GM18499 (cell line): ENCODE results near the gene TCF19.
"Not testable (repeated sequence)": the region's sequence is repeated elsewhere in the genome, so short reads cannot be mapped to it uniquely, and the experiment has no call there.

ENCODE experiments used
- ATAC-seq: cut with Tn5 transposase; IDR thresholded peaks from one replicate; pipeline ENCODE4 v1.9.1; 2021; ENCODE audit warnings: moderate number of reproducible peaks; ENCODE audit not compliant: insufficient read depth, unreplicated experiment

TCF19 gene

DNA sequence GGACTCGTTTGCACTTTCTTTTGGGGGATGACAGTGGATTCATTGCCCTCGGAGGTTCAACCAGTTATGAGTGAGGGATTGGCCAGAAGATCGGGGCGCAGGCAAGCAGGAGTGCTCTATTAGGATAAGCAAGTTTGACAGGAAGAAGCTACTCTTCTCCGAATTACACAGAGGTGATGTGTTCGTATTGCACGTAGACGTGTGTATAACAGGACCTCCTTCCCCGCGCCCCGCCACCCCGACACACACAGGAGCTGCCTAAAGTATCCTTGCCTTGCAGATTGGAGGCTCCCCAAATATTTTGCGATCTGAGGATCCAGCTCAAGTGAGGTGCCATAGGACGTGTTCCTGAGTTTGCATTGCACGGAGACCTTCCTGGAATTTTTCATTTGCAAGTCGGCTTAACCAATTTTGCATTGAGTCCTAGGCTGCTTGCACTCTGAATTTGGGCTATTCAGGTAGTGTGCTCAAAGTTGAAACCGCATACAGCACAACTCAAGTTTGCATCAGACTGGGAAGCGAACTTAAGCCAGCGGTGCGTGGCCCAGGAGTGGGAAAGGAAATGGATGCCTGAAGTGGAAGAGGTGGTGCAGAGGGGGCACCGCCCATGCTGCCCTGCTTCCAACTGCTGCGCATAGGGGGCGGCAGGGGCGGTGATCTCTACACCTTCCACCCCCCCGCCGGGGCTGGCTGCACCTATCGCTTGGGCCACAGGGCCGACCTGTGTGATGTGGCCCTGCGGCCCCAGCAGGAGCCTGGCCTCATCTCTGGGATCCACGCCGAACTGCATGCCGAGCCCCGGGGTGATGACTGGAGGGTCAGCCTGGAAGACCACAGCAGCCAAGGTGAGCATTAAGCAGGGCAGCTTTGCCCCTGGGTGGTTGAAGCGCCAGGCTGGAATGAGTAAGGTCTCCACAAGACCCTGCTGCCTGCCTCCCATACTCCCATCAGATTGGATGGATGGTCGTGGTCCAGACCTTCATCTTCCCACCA is 770 bp downstream of the TCF19 start:
- no peak for ATAC-seq

DNA sequence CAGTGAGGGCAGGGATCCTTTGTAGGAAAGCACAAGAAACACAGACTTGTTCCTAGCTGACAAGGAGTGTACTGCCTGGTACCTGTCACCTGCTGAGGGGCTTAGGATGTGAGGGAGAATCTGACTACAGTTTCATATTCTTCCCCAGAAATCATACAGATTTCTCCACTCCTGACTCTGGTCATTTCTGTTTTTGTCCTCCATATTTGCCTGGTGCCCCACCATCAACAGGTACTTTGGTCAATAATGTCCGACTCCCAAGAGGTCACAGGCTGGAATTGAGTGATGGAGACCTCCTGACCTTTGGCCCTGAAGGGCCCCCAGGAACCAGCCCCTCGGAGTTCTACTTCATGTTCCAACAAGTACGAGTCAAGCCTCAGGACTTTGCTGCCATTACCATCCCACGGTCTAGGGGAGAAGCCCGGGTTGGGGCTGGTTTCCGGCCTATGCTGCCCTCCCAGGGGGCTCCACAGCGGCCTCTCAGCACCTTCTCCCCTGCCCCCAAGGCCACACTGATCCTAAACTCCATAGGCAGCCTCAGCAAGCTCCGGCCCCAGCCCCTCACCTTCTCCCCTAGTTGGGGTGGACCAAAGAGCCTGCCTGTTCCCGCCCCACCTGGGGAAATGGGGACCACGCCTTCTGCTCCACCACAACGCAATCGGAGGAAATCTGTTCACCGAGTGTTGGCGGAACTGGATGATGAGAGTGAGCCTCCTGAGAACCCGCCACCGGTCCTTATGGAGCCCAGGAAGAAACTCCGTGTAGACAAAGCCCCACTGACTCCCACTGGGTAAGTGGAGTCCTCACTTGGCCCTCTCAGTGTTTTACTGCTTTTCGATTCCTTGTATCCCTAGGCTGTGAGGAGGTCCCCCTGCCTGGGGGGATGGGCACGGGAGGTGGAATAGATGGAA is 3.1 kb downstream of the TCF19 start:
- no peak for ATAC-seq

DNA sequence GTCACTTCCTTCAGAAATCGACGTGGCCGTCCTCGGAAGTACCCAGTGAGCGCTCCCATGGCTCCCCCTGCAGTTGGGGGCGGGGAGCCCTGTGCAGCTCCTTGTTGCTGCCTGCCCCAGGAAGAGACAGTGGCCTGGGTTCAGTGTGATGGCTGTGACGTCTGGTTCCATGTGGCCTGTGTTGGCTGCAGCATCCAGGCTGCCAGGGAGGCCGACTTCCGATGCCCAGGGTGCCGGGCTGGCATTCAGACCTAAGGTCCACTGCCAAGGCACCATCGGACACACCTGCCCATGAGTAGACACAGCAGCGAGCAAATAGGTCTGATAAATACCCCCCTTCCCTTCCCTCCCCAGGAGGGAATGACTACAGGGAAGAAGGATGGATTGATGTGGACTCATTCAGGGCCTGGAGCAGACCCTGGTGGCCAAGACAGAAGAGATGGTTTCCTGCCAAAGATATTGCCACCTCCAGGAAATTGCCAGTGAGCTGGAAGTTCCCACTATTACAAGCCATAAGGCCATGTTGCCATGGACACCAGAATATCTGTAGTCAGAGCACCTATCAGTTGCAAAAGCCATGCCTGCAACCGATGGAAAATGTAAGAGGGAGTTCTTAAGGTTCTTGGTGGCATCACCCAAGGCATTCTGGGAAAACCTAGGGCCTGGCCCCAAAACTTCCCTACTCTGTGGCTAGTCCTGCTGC is 4.2 kb downstream of the TCF19 start:
- no peak for ATAC-seq

DNA sequence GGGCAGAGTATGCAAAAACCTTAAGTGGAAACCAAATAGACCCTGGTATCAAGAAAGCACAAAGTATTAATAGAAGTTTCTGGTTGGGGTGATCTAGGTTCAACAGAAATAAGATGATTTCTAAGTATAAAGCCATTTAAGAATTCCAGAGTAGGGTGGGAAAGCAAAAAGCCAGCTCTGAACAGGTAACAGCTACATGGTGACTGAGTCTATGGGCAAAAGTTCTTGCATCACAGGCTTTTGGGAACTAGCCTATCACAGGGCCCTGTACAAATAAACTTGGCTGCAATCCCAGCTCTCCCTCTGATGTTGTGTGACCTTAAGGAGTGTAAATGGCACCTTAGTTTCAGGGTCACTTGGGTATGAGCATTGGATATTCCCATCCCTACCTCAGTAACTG is 5.5 kb downstream of the TCF19 start:
- ATAC-seq, result no peak

DNA sequence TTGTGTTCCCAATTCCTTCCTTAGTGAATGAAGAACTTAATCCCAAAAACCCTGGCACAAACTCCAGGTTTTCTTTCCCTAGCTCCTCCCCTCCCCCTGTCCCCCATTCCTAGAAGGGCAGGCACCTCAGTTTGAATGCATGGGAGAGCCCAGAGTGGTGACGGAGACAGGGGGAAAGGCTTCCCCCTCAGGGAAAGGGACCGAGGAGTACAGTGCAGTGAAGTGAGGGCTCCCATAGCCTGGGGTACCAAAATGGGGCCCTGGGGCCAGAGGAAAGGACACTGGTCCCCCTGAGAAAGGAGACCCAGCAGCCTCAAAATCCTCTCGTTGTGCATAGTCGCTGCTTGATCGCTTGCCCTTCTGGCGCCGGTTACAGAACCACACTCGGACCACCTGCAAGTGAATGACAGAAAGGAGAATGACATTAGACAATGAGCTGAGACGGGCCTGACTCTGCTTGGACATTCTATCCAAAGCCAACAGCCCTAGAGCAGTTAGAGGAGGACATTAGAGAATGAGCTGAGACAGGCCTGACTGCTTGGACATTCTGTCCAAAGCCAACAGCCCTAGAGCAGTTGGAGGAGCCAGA is 6.2 kb downstream of the TCF19 start:
- ATAC-seq, result not testable (repeated sequence)

DNA sequence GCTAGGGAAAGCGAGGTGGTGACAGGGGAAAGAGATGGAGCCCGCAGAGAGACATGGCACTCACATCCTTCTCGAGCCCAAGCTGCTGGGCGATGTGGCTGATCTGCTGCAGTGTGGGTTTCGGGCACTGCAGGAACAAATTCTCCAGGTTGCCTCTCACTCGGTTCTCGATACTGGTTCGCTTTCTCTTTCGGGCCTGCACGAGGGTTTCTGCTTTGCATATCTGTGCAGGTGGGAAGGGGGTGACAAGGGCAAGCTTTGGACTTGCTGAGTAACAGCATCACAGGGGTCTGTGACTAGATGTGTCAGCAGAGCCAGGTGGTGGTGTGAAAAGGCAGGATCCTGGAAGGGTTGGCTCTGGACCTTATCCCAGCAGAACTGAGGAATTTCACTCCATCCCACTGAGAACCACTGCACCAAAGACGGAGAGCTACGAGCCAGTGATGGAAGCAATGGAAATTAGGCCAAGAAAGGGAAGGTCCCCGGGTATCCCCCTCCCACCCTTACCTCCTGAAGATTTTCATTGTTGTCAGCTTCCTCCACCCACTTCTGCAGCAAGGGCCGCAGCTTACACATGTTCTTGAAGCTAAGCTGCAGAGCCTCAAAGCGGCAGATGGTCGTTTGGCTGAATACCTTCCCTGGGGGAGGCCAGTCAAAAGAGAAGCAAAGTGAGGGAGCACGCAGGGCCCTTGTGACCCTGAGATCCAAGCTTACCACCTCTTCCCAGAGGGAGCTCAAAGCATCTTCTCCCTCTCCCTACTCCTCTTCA is 6.9 kb downstream of the TCF19 start:
- not testable (repeated sequence) for ATAC-seq

DNA sequence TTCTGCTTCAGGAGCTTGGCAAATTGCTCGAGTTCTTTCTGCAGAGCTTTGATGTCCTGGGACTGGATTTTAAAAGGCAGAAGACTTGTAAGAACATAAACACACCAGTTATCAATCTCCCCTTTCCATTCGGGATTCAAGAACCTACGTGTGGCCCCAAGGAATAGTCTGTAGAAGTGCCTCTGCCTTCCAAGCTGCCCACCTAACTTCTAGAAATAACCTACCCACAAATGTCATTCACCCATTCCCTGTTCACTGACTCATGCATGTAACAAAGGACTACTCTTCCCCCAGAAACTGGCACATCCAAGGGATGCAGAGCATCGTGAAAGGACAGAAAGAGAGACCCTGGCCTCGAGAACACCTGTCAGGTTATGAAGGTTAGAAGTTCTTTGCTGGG is 7.6 kb downstream of the TCF19 start:
- ATAC-seq, result no peak

DNA sequence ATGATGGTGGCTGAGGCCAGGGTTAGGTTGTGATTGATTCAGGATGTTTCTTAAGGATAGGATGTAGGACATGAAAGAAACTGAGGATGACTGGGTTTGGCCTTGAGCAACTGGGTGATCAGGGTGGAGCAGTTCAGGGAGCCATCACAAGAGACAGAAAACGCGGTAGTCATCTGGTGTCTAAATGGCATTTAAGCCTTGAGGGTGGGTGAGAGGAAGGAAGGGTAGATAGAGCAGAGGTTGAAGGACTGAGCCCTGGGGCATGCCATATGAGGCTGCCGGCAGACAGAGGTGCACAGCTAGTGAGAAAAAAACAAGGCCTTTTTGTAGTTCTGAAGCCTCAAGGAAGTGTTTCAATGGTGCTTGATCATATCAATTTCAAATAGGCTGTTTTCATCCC is 10.2 kb downstream of the TCF19 start:
- ATAC-seq, result no peak

DNA sequence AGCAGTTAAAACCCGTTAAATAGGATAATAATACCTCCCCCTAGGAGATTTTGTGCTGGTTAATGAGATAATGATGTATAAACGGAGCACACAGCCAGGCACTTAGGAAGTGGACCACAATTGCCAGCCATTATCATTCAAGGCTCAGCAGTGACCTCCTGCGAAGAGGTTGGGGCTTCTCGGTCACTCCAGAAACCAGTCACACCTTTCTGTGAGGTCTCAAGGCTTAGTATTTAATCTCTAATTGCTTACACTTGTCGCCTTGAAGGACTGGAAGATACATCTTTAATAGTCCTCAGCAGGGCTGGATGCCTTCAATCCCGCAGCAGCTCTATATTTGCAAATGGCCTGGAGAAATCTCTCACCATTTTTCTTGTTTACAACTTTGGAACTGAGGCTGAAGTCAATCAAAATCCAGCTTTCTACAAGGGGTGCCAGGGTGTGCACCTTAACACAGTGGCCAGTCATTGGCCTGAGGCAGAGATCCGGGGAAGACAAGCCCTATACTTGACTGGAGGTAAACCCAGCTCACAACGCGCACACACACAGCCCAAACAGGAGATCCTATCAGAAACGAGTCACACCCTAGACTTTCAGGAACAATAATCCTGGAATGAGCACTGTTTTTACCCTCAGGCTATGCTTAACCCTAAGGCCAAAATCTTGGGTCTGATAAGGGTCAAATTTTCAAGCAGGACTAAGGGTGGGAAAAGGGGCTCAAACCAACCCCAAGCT is 10.9 kb downstream of the TCF19 start:
- no peak for ATAC-seq

DNA sequence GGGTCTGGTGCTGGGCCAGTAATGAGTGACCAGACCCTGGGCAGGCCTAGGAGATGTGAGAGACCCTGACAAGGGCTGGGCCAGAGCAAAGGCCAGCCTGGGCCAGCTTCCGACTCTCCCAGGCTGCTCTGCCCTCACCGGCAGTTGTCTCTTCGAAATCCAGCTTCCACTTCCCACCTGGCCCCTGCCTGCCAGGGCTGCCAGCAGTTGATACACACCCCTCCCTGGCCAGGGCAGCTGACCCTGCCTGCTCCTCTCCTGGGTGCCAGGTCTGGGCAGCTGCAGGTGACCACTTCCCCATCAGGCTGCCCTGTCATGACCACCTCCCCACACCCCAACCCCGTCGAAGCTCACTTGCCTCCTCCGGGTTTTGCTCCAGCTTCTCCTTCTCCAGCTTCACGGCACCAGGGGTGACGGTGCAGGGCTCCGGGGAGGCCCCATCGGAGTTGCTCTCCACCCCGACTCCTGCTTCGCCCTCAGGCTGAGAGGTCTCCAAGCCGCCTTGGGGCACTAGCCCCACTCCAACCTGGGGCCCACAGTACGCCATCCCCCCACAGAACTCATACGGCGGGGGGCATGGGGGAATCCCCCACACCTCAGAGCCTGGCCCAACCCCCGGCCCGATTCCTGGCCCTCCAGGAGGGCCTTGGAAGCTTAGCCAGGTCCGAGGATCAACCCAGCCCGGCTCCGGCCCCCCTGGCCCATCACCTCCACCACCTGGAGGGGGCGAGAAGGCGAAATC is 11.6 kb downstream of the TCF19 start:
- ATAC-seq, result not testable (repeated sequence)

DNA sequence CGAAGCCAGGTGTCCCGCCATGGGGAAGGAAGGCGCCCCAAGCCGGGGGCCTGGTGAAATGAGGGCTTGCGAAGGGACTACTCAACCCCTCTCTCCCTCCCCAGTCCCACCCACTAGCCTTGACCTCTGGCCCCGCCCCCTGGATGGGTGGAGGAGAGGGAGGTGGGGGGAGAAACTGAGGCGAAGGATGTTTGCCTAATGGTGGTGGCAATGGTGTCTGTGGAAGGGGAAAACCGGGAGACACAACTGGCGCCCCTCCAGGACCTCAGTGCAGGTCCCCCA is 12.2 kb downstream of the TCF19 start, which contains the start of gene POU5F1:
TSS of gene POU5F1 (minus strand) at position 83 of the 282 bp plus-strand sequence. CDS start at position 21, 62 bp downstream.
- ATAC-seq, result no peak

DNA sequence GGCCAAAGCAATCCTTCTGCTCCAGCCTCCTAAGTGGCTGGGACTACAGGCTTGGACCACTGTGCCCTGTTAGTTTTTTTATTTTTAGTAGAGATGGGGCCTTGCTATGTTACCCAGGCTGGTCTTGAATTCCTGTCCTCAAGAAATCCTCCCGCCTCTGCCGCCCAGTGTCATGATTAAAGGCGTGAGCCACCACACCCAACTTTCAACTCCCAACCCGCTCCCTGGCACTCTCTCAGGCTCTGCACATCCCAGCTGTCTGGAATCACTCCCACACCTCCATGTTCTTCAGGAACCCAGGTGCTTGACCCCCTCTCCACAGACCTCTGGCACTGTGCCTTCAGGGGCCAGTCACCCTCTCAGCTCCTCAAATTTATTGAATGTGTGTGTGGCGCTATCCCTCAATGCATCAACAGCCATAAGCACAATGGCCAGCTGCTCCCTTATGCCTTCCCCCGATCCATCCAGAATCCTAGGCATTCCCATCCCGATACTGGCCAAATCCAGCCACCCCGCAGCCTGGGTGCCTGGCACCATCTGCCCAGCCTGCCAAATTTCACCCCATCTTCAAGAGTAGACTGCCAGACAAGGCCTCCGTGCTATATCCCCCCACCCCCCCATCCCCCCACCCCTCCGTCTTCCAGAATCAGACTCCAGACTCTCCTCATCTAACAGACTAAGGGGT is 12.7 kb downstream of the TCF19 start:
- no peak for ATAC-seq

DNA sequence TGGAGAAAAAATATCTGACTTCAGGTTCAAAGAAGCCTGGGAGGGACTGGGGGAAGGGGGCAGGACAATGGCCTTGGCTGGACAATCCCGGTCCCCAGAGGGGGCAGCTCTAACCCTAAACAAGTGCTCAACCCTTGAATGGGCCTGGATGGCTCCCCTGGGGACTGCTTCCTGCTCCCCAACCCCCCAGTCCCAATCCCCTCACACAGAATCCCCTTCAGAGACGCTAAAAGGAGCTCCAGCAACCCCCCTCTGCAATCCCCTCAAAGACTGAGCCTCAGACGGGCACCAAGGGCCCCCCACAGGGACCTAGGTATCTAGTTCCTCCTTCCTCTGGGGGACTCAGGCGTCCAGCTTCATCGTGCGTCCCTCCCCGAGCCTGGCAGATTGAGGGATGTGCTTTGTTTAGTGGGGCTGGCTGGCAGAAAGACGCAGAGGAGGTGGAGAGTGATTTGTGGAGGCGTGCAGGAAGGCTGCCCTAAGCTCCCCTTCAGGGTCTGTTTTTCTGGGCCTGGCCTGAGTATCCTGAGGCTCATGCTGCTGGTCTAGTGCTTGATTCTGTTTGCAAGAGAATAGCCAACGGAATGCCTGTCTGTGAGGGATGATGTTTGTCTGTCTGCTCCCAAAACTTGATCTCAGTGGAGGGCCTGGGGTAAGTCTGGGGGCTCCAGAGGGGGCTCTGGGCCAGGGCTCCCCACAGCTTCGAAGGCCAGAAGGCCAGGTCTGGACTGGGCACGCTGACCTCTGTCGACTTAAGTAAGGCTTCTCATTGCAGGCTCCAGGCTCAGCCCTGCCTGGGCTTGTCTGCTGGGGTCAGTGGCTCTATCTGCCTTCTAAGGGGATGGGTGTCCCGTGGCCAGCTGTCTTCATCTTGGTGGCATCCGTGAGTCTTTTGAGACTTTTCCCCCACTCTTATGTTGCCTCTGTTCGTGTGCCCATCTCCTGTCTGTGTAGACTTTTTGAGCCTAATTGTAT is 13.8 kb downstream of the TCF19 start:
- ATAC-seq, result no peak

DNA sequence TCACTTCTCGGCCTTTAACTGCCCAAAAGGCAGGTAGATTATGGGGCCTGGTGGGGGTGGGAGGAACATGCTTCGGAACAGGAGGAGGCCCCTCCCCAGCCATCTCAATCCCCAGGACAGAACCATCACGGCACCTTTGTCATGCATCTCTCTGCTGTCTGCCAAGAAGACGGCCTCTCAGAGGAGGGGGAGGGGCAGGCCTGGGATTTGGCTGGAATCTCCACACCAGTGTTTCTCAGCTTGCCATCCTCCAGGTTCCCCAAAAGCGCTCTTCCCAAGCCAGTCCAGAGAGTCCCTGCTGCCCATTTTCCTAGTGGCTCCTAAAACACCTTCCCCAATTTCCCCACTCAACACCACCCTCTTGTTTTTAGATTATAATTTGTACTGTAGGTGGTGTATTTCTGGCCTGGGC is 14.6 kb downstream of the TCF19 start:
- ATAC-seq, result no peak

DNA sequence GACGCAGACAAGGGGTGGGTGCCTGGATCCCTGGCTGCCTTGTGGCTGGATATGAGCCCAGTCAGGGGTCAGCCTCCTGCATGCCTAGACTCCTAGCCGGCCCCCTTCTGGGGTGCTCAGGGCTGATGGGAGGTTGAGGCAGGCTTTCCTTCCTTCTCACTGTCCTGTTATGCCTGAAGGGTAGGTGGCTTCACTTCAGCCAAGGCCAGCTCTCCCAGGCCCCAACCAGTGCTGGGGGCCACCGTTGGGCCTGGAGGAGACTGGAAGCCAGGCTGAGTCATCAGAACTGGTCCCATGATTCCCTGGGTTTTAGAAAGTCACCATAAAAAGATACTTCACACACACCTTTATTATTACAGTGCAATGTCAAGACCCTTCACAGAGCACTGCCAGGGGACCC is 15.0 kb downstream of the TCF19 start:
- no peak for ATAC-seq

DNA sequence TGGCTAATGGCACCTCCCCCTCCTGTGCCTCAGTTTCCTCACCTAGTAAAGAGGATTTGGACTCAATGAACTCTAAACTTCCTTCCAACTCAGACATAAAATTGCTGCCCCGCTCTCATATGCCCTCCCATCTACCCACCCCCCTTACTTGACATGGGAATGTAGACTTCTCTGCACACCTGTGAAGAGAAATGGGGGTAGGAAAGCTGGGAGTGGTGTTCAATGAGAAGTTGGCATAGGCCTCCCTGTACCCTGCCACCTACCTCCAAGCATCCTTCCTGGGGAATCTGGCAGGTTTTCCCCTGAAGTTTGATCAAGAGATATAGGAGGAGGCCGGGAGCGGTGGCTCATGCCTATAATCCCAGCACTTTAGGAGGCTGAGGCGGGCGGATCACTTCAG is 16.0 kb downstream of the TCF19 start:
- ATAC-seq, result no peak
